Measurements from ENCODE around the gene IGFN1.

IGFN1 gene

GRCh38 chr1:201264554-201264953 is 73.9 kb downstream of the IGFN1 start:
- no peak for DNase-seq (ENCODE audit: low read depth in 2 of 2)

GRCh38 chr1:201265756-201266155 is 75.1 kb downstream of the IGFN1 start:
- DNase-seq (ENCODE audit: low read depth in 2 of 2): no peak

GRCh38 chr1:201266276-201266675 is 75.7 kb downstream of the IGFN1 start:
- DNase-seq (ENCODE audit: low read depth in 2 of 2): no peak

GRCh38 chr1:201266774-201267173 is 76.2 kb downstream of the IGFN1 start:
- DNase-seq (ENCODE audit: low read depth in 2 of 2): no peak

- no peak for DNase-seq (ENCODE audit: low read depth in 2 of 2)
These were observed 77.0 kb downstream of the IGFN1 start for GRCh38 chr1:201267481-201268229.

GRCh38 chr1:201268604-201269151 is 78.1 kb downstream of the IGFN1 start:
- no peak for DNase-seq (ENCODE audit: low read depth in 2 of 2)

GRCh38 chr1:201269281-201269680 is 78.7 kb downstream of the IGFN1 start:
- DNase-seq (ENCODE audit: low read depth in 2 of 2): no peak

GRCh38 chr1:201269900-201270410 is 79.3 kb downstream of the IGFN1 start:
- DNase-seq (ENCODE audit: low read depth in 2 of 2): no peak

GRCh38 chr1:201270616-201271390 is 80.2 kb downstream of the IGFN1 start:
- DNase-seq (ENCODE audit: low read depth in 2 of 2): no peak

- DNase-seq (ENCODE audit: low read depth in 2 of 2): no peak
These were observed 82.2 kb downstream of the IGFN1 start for GRCh38 chr1:201272799-201273198.

- no peak for DNase-seq (ENCODE audit: low read depth in 2 of 2)
These were observed 84.1 kb downstream of the IGFN1 start for GRCh38 chr1:201274616-201275252.

- DNase-seq (ENCODE audit: low read depth in 2 of 2): no peak
These were observed 84.6 kb downstream of the IGFN1 start for GRCh38 chr1:201275253-201275666.

- DNase-seq (ENCODE audit: low read depth in 2 of 2): no peak
These were observed 86.3 kb downstream of the IGFN1 start for GRCh38 chr1:201276891-201277290.

- no peak for DNase-seq (ENCODE audit: low read depth in 2 of 2)
These were observed 86.8 kb downstream of the IGFN1 start for GRCh38 chr1:201277441-201277840.

All from stimulated activated CD4-positive, alpha-beta T cell treated with anti-CD3 and anti-CD28 coated beads, Interleukin-4, amount 100 ng/mL, for 48 hours (primary cell).